Suprapubic skin (tissue), 4 donors: ENCODE results near the gene ARSB.

Source experiments
- POLR2A ChIP-seq, 2 donors: fragments of 450-650 bp; IDR thresholded peaks; one replicate each; pipeline ENCODE4 v1.6.1; 2017; ENCODE audit warnings: antibody characterized with exemption in 2 of 2, mild to moderate bottlenecking in 2 of 2, moderate library complexity in 2 of 2
- POLR2AphosphoS5 ChIP-seq, 3 donors: sonication (generic); formaldehyde crosslinking; IDR thresholded peaks; one replicate each; pipeline ENCODE4 v1.6.1; 2017; ENCODE audit warnings: antibody characterized with exemption in 3 of 3
- TF ChIP-seq, protein P1 (sequence below), 2 donors: fragments of 200-600 bp in 1 of 2; fragments of 450-650 bp in 1 of 2; sonication (generic) in 1 of 2; IDR thresholded peaks; one replicate each; pipeline ENCODE4 v1.5.1; 2016 to 2019; ENCODE audit warnings: antibody characterized with exemption in 2 of 2, mild to moderate bottlenecking in 1 of 2, moderate library complexity in 1 of 2

DNA sequence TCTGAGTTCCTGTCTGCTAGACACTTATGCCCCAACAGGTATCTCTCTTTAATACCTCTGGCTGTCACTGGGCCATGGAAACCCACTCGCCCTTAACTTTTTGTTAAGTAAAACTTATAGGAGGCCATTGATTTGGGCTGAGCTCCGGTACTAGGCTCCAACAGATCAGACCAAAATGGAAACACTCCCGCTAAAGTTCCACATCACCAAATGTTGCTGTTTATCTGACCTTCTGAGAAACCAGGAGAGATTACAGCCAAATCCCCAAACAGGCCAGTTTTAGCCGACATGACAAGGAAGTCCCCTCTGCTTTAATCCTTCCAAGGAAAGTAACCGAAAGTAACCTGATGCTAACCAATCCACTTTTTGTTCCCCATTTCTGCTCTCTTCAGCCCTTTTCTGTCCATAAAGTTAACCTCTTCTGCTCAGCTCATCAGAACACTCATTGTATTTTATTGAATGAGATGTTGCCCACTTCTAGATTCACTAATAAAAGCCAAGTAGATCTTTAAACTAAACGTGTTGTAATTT is 221.4 kb downstream of the ARSB start:
- TF ChIP-seq POLR2A (IDR thresholded peaks at IDR 0.05) (no peak), POLR2AphosphoS5 (IDR thresholded peaks at IDR 0.05) (no peak)
- TF ChIP-seq, protein P1, sequence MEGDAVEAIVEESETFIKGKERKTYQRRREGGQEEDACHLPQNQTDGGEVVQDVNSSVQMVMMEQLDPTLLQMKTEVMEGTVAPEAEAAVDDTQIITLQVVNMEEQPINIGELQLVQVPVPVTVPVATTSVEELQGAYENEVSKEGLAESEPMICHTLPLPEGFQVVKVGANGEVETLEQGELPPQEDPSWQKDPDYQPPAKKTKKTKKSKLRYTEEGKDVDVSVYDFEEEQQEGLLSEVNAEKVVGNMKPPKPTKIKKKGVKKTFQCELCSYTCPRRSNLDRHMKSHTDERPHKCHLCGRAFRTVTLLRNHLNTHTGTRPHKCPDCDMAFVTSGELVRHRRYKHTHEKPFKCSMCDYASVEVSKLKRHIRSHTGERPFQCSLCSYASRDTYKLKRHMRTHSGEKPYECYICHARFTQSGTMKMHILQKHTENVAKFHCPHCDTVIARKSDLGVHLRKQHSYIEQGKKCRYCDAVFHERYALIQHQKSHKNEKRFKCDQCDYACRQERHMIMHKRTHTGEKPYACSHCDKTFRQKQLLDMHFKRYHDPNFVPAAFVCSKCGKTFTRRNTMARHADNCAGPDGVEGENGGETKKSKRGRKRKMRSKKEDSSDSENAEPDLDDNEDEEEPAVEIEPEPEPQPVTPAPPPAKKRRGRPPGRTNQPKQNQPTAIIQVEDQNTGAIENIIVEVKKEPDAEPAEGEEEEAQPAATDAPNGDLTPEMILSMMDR (IDR thresholded peaks at IDR 0.05): no peak
